Measurements from ENCODE around the gene WDR64. TPM values are rescaled to one million over a fixed set of nuclear protein-coding genes. Genes with fewer than 3 reads are reported as not detected.

WDR64 gene
- total and polyA plus RNA-seq, 2 of the 13 experiments (the other 11 are each of a cell fraction or from before 2014, with no cell fraction given), result not detected

DNA sequence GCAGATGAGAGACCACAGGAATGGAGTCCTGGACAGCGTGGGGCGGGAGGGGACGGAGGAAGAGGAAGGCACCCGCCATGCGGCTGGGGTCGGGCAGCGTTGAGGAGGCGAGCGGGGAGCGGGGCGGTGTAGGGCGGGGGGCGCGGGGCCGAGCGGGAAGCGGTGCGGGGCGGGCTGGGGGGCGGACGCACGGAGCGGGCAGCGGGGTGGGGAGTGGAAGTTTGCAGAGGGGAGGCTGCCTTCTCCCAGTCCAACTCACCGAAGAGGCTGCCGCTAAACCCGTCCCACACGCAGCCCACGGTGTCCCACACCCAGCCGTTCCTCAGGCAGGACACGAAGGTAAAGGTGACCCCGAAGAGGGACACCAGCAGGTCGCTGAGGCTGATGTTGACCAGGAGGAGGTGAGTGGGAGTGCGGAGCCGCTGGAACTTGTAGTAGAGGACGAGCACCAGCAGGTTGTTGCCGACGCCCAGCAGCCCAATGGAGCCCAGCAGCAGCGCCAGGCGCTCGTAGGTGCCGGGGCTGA is 12.4 kb upstream of the WDR64 start (continued):
- TF ChIP-seq KLF6 (CRISPR knock-in tag; IDR thresholded peaks at IDR 0.05) (no peak), ZNF7 (CRISPR knock-in tag; IDR thresholded peaks at IDR 0.05) (no peak), ZNF766 (CRISPR knock-in tag; IDR thresholded peaks at IDR 0.05; ENCODE audit: borderline replicate concordance) (no peak), ZNF430 (CRISPR knock-in tag; IDR thresholded peaks at IDR 0.05) (no peak), ZNF768 (CRISPR knock-in tag; IDR thresholded peaks at IDR 0.05) (0 out of 2 replicates have a peak, but pooled peaks have one; percentile 10), ZNF253 (CRISPR knock-in tag; IDR thresholded peaks at IDR 0.05; ENCODE audit: borderline replicate concordance) (no peak), ASH2L (IDR thresholded peaks at IDR 0.05; ENCODE audit: insufficient read length, low read depth, low read length) (peak; percentile 44), ZNF614 (CRISPR knock-in tag; IDR thresholded peaks at IDR 0.05; ENCODE audit: borderline replicate concordance) (no peak), MIER3 (CRISPR knock-in tag; IDR thresholded peaks at IDR 0.05; ENCODE audit: borderline replicate concordance) (no peak), ZBTB1 (CRISPR knock-in tag; IDR thresholded peaks at IDR 0.05; ENCODE audit: borderline replicate concordance) (no peak), NR2C2 (CRISPR knock-in tag; IDR thresholded peaks at IDR 0.05; ENCODE audit: borderline replicate concordance) (no peak), POGZ (CRISPR knock-in tag; IDR thresholded peaks at IDR 0.05) (no peak), POLR2AphosphoS5 (IDR thresholded peaks at IDR 0.05; ENCODE audit: low read depth, low read length) (no peak), NPAS2 (CRISPR knock-in tag; IDR thresholded peaks at IDR 0.05; ENCODE audit: borderline replicate concordance) (no peak)
- TF ChIP-seq, protein P1, sequence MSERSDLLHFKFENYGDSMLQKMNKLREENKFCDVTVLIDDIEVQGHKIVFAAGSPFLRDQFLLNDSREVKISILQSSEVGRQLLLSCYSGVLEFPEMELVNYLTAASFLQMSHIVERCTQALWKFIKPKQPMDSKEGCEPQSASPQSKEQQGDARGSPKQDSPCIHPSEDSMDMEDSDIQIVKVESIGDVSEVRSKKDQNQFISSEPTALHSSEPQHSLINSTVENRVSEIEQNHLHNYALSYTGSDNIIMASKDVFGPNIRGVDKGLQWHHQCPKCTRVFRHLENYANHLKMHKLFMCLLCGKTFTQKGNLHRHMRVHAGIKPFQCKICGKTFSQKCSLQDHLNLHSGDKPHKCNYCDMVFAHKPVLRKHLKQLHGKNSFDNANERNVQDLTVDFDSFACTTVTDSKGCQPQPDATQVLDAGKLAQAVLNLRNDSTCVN (CRISPR knock-in tag; IDR thresholded peaks at IDR 0.05; ENCODE audit: borderline replicate concordance), result no peak
- TF ChIP-seq, protein P2, sequence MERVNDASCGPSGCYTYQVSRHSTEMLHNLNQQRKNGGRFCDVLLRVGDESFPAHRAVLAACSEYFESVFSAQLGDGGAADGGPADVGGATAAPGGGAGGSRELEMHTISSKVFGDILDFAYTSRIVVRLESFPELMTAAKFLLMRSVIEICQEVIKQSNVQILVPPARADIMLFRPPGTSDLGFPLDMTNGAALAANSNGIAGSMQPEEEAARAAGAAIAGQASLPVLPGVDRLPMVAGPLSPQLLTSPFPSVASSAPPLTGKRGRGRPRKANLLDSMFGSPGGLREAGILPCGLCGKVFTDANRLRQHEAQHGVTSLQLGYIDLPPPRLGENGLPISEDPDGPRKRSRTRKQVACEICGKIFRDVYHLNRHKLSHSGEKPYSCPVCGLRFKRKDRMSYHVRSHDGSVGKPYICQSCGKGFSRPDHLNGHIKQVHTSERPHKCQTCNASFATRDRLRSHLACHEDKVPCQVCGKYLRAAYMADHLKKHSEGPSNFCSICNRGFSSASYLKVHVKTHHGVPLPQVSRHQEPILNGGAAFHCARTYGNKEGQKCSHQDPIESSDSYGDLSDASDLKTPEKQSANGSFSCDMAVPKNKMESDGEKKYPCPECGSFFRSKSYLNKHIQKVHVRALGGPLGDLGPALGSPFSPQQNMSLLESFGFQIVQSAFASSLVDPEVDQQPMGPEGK (CRISPR knock-in tag; IDR thresholded peaks at IDR 0.05), result peak; percentile 58
- TF ChIP-seq, protein P3, sequence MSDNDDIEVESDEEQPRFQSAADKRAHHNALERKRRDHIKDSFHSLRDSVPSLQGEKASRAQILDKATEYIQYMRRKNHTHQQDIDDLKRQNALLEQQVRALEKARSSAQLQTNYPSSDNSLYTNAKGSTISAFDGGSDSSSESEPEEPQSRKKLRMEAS (IDR thresholded peaks at IDR 0.05), result peak; percentile 45; the same call in 1 of the 2 replicates
